HG02885 (cell line): ENCODE measurements around the gene CHRNE.
A peak's percentile ranks its signal among the peaks of the same experiment; 100 is the strongest.
"Not testable (repeated sequence)": the region's sequence is repeated elsewhere in the genome, so short reads cannot be mapped to it uniquely, and the experiment has no call there.

Source experiments
- ATAC-seq: cut with Tn5 transposase; IDR thresholded peaks from one replicate; pipeline ENCODE4 v1.9.1; 2021; ENCODE audit warnings: mild to moderate bottlenecking; ENCODE audit not compliant: unreplicated experiment, poor library complexity

The CHRNE gene

DNA sequence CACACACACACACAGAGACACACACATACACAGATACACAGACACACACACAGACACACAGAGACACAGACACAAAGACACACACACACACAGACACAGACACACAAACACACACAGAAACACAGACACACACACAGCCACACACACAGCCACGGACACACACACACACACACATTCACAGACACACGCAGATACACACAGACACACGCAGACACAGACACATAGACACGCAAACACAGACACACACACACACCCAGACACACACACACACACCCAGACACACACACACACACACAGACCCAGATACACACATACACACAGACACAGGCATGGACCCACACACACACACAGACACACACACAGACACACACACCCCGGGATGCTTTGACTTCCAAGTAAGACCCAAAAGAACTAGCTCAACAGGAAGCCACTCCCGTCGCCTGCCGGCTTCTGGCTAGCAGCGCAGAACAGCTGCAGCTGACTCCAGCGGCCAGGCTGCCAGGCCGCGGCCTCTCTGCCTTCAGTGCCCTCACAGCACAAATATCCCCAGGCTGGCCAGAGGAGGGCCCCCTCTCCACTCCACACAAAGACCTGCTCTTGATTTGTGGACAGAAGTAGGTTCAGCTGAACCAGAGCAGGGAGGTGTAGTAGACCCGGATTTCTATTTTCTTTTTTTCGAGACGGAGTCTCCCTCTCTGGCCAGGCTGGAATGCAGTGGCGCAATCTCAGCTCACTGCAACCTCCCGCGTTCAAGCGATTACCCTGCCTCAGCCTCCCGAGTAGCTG lies 6.0 kb upstream of the CHRNE start:
- ATAC-seq: peak; percentile 49

DNA sequence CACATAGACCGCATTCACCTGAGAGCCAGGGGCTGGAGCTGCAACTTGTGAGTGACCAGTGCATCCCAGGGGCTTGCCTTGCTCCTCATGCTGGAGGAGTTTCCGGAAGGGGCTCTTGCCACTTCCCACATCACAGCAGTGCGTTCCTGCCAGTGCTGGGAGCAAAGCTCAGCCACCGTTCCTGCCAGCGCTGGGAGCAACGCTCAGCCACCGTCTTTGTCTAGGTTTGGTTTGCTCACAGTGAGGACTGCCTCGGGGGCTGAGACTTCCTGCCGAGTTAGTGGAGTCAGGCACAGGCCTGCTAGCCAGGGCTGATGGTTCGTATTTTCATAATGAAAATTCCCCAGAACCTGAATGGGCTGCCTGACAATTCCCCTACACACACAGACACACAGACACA lies 5.4 kb upstream of the CHRNE start:
- ATAC-seq: no peak

DNA sequence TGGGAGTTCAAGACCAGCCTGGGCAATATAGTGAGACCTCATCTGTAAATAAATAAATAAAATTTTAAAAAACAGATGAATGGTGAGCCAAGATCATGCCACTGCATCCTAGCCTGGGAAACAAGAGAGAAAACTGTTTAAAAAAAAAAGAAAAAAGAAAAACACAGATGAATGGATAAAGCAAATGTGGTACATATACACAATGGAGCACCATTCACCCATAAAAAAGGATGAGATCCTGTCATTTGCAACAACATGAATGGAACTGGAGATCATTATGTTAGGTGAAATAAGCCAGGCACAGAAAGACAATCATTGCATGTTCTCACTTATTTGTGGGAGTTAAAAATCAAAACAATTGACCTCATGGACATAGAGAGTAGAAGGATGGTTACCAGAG lies 3.7 kb upstream of the CHRNE start:
- not testable (repeated sequence) for ATAC-seq

DNA sequence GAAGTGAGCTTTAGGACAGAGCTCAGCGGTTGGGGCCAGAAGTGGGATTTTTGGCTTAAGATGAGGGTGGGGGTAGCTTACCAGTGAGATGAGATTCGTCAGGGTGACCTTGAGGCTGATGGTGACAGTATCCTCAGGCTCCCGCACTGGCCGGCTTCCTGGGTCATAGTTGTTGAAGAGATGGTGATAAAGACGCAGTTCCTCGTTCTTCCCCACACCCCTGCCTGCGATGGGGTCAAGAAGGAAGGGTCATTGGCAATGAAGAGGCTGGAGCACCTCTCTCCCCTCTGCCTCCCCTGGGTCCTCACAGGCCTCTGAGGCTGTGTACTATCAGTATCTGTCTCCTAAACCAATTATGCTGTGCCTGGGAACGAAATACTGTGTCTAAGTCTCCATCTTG lies 358 bp downstream of the CHRNE start:
- ATAC-seq: no peak

DNA sequence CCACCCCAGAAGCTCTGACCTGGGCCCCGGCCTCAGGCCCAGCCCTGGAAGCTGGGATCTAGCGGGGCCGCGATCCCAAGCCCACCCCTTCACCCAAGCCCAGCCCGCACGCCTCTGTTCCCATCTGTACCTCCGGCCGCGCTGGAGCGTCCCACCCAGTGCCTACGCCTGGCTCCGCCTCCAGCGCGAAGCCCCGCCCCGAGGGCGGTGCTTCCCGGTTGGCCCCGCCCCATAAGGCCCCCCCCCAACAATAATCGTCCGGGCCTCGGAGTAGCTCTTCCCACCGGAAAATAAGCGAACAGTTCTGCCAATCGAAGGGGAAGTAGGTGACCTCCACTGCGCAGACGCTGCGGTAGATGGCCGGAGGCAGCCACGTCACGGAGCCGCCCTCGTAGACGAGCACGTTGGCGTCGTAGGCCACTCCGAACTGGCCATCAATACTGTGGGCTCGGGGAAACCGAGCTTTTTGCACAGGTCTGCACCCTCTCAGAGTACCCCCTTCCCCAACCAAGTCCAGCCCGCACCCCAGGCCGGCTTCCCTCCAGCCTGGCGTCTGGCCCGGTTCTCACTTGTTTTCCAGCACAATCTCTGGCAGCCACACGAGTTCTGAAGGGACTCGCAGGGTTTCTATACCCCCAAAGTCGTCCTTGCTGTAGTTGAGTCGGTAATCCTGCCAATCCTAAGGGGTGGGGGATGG lies 1.1 kb downstream of the CHRNE start:
- ATAC-seq: no peak

DNA sequence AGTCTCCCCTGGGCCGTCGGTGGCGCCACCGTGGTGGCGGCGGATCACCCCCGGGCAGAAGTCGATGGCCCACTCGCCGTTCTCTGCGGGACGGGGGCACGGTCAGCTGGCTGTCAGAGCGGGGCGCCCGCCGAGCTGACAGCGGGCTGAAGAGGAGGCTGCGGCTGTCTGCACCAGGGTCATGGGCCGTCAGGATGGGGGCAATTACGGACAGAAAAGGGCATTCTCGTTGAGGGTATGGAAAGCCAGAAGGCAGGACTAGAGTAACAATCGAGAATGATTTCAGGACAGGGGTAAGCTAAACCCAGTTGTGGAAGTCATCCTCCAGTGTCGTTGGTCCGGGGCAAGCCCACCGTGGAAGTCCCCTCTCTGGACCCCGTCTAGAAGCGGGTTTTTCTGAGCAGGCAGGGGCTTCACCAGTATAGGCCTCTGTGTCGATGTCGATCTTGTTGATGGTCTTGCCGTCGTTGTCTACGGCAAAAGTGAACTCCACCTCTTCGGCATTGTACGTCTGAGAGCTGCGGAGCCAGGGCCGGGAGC lies 1.7 kb downstream of the CHRNE start:
- ATAC-seq: no peak

DNA sequence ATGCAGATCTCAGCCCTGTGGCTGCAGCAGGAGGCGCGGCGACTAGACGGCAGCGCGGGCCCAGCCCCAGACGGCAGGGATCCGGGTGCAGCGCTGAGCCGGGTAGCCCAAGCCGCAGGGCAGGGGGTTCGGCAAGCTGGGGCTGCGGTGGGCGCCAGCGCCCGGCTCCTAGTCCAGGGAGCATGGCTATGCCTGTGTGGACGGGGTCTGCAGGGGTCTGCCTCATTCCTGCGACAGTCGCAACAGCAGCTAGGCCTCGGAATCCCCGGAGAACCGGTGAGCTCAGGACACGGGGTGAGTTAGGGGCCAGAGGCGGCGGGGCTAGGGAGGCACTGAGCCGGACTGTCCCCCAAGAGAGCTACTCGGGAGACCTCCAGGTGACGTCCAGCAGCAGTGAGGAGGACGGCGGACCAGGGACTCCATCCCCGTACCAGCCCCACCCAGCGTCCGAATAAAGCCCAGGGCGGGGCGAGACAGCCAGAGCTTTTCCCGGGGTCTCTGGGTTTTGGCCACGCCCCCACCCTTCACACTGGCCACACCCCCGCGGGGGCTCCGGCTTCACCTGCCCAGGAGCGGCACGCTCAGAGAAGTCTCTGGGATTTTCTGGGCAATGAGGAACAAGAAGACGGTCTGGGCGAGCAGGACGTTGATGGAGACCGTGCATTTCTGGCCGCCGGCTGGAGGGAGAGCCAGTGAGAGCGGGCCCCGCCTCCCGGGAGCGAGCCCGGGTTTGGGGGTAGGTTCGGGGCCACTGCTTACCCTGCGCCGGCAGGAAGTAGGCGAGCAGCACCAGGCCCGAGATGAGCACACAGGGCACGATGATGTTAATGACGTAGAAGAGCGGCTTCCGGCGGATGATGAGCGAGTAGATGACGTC lies 2.4 kb downstream of the CHRNE start:
- ATAC-seq: no peak

DNA sequence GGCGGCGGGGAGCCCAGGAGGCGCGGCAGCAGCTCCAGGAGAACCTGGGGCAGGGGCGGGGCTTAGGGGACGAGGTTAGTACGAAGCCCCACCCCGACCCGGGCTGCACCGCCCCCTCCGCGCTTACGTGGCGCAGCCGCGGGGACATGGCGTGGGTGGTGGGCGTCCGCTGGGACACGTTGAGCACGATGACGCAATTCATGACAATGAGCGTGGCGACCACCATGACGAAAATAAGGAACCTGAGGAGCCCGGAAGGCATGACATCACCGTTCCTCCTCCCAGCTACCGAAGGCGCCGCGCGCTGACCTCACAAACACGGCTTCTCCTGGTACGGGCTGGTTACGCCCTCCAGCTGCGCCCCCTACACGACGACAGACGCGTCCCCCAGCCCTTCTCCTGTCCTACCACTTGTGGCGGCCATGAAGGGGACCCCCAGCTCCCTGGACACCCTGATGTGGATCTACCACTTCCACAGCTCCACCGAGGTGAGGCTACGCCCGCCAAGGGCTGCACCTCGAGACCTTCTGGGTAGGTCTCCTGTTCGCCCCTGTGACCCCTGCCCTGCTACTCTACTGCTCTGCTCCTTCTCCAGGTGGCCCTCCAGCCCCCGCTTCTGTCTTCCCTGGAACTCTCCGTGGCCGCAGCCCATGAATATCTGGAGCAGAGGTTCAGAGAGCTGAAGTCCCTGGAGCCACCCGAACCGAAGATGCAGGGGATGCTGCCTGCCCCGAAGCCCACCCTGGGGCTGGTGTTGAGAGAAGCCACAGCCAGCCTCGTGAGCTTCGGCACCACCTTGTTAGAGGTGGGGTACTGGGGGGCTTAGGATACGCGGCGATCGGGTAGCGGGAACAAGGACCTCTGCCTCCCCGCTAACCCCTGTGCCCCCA lies 3.3 kb downstream of the CHRNE start, which contains the start of gene C17orf107:
TSS of gene C17orf107 (plus strand) at position 196 of the 890 bp plus-strand sequence. CDS start at position 423, 227 bp downstream.
- peak; percentile 56 for ATAC-seq

DNA sequence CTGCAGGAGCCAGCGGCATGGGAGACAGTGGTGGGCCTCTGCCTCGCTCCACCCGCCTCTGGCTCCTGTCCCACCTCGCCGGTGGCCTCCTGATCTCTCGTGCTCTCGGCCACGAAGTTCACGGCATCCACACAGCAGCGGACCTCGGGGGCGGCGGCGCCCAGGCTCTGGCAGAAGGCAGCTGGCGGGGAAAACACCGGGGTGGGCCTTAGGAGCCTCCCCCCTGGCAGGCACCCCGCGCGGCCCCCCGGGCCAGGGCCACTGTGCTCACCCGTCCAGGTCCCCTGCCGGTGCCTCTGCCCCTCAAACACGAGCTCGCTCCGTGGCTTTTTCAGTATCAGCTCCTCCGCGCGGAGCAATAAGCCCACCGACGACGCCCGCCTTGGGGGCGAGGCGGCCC lies 4.0 kb downstream of the CHRNE start:
- ATAC-seq: no peak

DNA sequence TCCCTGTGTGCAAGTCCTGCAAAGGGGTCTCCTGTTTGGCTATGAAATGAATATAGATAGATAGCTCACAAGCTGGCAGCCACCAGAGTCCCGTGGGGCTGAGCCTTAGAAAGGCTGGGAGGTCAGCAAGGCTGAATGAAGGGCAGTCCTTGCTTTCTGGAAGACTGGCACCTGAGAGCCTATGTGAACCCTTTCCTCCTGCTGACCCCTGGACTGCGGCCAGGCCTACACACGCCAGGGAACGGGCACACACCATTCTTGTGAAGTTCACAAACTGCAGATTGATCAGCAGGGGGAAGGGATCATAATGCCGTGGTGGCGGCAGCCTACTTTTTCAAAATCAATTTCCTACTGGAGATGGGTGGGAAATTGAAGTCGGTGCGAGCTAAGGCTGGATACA lies 4.5 kb downstream of the CHRNE start:
- ATAC-seq: no peak

DNA sequence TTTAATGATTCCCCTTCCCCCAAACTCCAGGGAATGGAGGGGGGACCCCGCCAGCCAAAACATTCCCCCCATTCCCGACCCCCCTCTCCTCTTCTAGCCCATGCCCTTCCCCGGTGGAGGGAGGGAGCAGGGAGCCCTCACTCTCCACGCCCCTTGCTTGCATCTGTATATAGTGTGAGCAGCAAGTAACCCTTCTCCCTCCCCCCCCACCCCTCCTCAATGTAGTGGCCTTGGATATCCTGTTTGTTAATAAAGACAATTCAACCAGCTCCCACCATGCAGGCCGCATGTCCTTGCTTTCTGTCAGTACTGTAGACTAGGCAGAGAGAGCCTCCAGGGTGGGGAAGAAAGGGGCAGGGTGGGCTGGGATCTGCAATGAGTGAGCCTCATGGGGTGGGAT lies 5.1 kb downstream of the CHRNE start:
- no peak for ATAC-seq

DNA sequence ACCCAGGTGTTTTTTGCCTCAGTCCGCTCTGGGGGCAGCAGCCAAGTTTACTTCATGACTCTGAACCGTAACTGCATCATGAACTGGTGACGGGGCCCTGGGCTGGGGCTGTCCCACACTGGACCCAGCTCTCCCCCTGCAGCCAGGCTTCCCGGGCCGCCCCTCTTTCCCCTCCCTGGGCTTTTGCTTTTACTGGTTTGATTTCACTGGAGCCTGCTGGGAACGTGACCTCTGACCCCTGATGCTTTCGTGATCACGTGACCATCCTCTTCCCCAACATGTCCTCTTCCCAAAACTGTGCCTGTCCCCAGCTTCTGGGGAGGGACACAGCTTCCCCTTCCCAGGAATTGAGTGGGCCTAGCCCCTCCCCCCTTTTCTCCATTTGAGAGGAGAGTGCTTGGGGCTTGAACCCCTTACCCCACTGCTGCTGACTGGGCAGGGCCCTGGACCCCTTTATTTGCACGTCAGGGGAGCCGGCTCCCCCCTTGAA lies 5.7 kb downstream of the CHRNE start:
- no peak for ATAC-seq

DNA sequence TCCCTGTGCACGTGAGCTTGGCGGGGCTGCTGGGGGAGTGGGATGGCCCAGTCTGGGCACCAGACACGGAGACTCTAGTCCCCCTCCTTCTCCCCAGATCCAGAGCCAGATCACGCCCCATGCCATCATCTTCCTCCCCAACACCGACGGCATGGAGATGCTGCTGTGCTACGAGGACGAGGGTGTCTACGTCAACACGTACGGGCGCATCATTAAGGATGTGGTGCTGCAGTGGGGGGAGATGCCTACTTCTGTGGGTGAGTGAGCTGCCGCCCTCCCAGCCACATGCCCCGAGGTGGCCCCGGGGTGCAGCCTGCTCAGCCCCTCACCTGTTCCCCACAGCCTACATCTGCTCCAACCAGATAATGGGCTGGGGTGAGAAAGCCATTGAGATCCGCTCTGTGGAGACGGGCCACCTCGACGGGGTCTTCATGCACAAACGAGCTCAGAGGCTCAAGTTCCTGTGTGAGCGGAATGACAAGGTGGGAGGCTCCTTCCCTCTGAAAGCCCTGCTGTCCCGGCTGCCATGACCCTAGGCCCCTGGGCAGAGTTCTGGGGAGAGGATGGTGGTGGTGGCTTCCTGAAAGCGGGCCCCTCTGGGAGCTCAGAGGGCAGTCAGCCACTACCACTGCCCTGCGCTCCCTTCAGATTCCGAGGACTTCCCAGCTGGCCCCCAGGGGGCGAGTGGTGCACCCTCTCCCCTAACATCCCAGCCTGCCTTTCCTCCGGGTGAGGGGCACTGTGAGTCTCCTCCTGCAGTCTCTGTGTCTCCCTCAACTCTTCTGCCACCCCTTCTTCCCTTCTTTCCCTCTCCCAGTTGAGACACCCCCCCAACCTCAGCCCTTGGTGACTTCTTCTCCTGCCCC lies 6.3 kb downstream of the CHRNE start:
- no peak for ATAC-seq

DNA sequence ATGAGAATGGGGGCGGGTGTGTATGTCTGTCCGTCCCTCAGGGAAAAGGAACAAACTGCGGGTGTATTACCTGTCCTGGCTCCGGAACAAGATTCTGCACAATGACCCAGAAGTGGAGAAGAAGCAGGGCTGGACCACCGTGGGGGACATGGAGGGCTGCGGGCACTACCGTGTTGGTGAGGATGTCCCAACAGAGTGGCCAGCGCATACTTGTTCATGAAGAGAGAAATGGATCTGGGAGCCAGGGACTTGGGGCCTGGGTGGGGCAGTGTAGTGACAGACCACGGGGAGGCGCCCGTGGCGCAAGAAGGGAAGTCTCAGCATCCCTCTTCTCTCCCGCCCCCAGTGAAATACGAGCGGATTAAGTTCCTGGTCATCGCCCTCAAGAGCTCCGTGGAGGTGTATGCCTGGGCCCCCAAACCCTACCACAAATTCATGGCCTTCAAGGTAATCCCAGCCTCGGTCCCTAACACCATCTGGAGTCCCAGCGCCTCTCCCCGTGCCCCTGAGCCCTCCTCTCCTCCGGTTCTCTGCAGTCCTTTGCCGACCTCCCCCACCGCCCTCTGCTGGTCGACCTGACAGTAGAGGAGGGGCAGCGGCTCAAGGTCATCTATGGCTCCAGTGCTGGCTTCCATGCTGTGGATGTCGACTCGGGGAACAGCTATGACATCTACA lies 7.1 kb downstream of the CHRNE start:
- ATAC-seq: no peak

DNA sequence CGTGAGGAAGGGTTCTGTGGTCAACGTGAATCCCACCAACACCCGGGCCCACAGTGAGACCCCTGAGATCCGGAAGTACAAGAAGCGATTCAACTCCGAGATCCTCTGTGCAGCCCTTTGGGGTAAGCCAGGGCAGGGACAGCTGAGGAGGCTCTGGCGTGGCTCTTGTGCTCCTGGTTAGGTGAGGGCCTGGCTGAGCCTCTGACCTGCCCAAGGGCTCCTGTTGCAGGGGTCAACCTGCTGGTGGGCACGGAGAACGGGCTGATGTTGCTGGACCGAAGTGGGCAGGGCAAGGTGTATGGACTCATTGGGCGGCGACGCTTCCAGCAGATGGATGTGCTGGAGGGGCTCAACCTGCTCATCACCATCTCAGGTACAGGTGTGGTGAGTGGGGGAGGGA lies 7.8 kb downstream of the CHRNE start:
- ATAC-seq: no peak

DNA sequence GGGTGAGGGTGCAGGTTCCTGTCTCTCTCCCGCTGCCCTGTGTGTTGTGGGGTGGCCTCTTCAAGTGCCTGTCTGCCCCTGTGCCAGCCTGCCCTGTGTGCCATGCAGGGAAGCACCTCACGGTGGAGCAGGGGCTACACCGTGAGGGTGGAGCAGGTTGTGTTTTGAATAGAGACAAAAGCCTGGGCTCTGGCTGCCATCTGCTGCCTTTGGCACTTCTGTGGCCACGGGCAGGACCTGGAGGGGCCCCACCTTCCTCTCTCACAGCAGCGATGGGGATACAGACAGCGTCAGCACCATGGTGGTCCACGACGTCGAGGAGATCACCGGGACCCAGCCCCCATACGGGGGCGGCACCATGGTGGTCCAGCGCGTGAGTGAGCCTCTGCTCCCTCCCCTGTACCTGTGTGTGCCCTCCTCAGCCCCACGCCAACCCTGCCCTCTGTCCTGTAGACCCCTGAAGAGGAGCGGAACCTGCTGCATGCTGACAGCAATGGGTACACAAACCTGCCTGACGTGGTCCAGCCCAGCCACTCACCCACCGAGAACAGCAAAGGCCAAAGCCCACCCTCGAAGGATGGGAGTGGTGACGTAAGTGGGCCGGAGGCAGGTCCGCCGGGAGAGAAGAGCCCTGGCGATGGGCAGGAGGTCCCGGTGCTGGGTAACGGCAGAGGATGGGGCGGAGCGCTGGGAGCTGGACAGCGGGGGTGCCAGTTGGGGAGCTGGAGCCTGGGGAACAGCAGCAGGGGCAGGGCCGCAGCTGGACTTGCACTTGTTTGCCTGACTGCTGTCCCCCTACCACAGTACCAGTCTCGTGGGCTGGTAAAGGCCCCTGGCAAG lies 9.0 kb downstream of the CHRNE start:
- ATAC-seq: no peak

DNA sequence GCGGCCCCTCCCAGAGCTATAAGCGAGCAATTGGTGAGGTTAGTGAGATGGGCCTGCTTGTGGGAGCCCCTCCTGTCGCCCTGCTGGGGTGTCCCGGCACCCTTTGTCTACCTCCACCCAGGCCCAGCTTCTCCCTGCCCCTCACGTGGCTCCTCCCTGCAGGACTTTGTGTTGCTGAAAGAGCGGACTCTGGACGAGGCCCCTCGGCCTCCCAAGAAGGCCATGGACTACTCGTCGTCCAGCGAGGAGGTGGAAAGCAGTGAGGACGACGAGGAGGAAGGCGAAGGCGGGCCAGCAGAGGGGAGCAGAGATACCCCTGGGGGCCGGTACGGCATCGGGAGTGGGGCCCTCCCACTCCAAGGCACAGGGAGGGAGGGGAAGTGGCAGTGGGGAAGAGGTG lies 9.6 kb downstream of the CHRNE start:
- no peak for ATAC-seq
